Measurements from ENCODE around the gene SPOCK3.
"Not testable (repeated sequence)": the region's sequence is repeated elsewhere in the genome, so short reads cannot be mapped to it uniquely, and the experiment has no call there.

Gene SPOCK3

GRCh38 chr4:166930464-166930863, 303.8 kb downstream of the SPOCK3 start:
- no peak for DNase-seq

GRCh38 chr4:166924424-166924823, 309.9 kb downstream of the SPOCK3 start:
- no peak for DNase-seq

- no peak for DNase-seq
Observed at GRCh38 chr4:166913926-166914325, 320.4 kb downstream of the SPOCK3 start.

- no peak for DNase-seq
Observed at GRCh38 chr4:166903408-166903807, 330.9 kb downstream of the SPOCK3 start.

GRCh38 chr4:166902941-166903340, 331.4 kb downstream of the SPOCK3 start:
- DNase-seq = no peak

GRCh38 chr4:166896254-166896653, 338.0 kb downstream of the SPOCK3 start:
- no peak for DNase-seq

- DNase-seq = no peak
Observed at GRCh38 chr4:166895771-166896170, 338.5 kb downstream of the SPOCK3 start.

GRCh38 chr4:166887457-166887856, 346.8 kb downstream of the SPOCK3 start:
- no peak for DNase-seq

- DNase-seq = no peak
Observed at GRCh38 chr4:166886718-166887117, 347.6 kb downstream of the SPOCK3 start.

- no peak for DNase-seq
Observed at GRCh38 chr4:166882221-166882620, 352.1 kb downstream of the SPOCK3 start.

GRCh38 chr4:166875821-166876220, 358.5 kb downstream of the SPOCK3 start:
- DNase-seq = no peak

- DNase-seq = no peak
Observed at GRCh38 chr4:166862032-166862431, 372.3 kb downstream of the SPOCK3 start.

GRCh38 chr4:166850398-166850797, 383.9 kb downstream of the SPOCK3 start:
- not testable (repeated sequence) for DNase-seq

- no peak for DNase-seq
Observed at GRCh38 chr4:166846939-166847338, 387.4 kb downstream of the SPOCK3 start.

- DNase-seq = no peak
Observed at GRCh38 chr4:166842795-166843261, 391.5 kb downstream of the SPOCK3 start.

GRCh38 chr4:166839615-166840251, 394.6 kb downstream of the SPOCK3 start:
- DNase-seq = no peak

- DNase-seq = no peak
Observed at GRCh38 chr4:166838975-166839614, 395.2 kb downstream of the SPOCK3 start.

GRCh38 chr4:166836865-166837264, 397.4 kb downstream of the SPOCK3 start:
- no peak for DNase-seq

GRCh38 chr4:166827629-166828028, 406.7 kb downstream of the SPOCK3 start:
- DNase-seq = no peak

- DNase-seq = no peak
Observed at GRCh38 chr4:166827167-166827566, 407.1 kb downstream of the SPOCK3 start.

- no peak for DNase-seq
Observed at GRCh38 chr4:166823848-166824247, 410.4 kb downstream of the SPOCK3 start.

GRCh38 chr4:166823126-166823525, 411.2 kb downstream of the SPOCK3 start:
- no peak for DNase-seq

- no peak for DNase-seq
Observed at GRCh38 chr4:166822386-166822785, 411.9 kb downstream of the SPOCK3 start.

GRCh38 chr4:166816890-166817289, 417.4 kb downstream of the SPOCK3 start:
- no peak for DNase-seq

GRCh38 chr4:166808380-166808779, 425.9 kb downstream of the SPOCK3 start:
- no peak for DNase-seq

Measured in effector CD4-positive, alpha-beta T cell (primary cell).